ENCODE results near the gene RIPK4. TPM values are rescaled to one million over a fixed set of nuclear protein-coding genes. Genes with fewer than 3 reads are reported as not detected.

Gene RIPK4
- total RNA-seq, 1 donor from 2014 or later = 1.8 TPM

- H3K4me1 Mint-ChIP-seq (ENCODE audit: low read depth, unreplicated experiment) = peaks cover 6% of the 10 kb centered on the region
- H3K36me3 Mint-ChIP-seq (ENCODE audit: low read depth, unreplicated experiment) = peaks cover 5% of the 10 kb centered on the region
- no peaks in the 10 kb centered on the region for H3K9me3 ChIP-seq (ENCODE audit: insufficient read depth, low read depth, low read length)
- no peaks in the 10 kb centered on the region for H3K36me3 ChIP-seq (ENCODE audit: insufficient read depth, low read length)
- no peak overlapping the region for H3K9ac ChIP-seq (ENCODE audit: low read length)
- H4K20me1 ChIP-seq (ENCODE audit: insufficient read depth, low read length) = no peaks in the 10 kb centered on the region
- H3K27ac Mint-ChIP-seq (ENCODE audit: unreplicated experiment) = no peak overlapping the region
- DNase-seq (ENCODE audit: low read depth) (no peak), FAIRE-seq (no peak)
- H3K27ac ChIP-seq (ENCODE audit: low read depth, low read length) = no peak overlapping the region
- H3K4me1 ChIP-seq (ENCODE audit: insufficient read depth, low read length) = peaks cover 17% of the 10 kb centered on the region
- H3K27me3 ChIP-seq (ENCODE audit: insufficient read depth, low read length) = no peaks in the 10 kb centered on the region
- peaks cover 52% of the 10 kb centered on the region for H3K27me3 Mint-ChIP-seq (ENCODE audit: low read depth, unreplicated experiment)
- peaks cover 14% of the 10 kb centered on the region for H3K9me3 Mint-ChIP-seq (ENCODE audit: unreplicated experiment)
- no peaks in the 10 kb centered on the region for H3K79me2 ChIP-seq (ENCODE audit: insufficient read depth, low read length)
- H3K4me3 Mint-ChIP-seq (ENCODE audit: unreplicated experiment) = no peak overlapping the region
- no peak overlapping the region for H3K4me3 ChIP-seq (ENCODE audit: insufficient read depth, low read depth, low read length)
- no peak overlapping the region for H3K4me2 ChIP-seq (ENCODE audit: low read length)
- TF ChIP-seq CTCF (IDR thresholded peaks at IDR 0.05; ENCODE audit: insufficient read depth, low read depth, low read length) (no peak), EZH2 (IDR thresholded peaks at IDR 0.05; ENCODE audit: insufficient read depth, low read length) (no peak)
- H2AFZ ChIP-seq (ENCODE audit: low read depth, low read length) = no peak overlapping the region
Observed at GRCh38 chr21:41731081-41731480, 35.8 kb downstream of the RIPK4 start.

DNA sequence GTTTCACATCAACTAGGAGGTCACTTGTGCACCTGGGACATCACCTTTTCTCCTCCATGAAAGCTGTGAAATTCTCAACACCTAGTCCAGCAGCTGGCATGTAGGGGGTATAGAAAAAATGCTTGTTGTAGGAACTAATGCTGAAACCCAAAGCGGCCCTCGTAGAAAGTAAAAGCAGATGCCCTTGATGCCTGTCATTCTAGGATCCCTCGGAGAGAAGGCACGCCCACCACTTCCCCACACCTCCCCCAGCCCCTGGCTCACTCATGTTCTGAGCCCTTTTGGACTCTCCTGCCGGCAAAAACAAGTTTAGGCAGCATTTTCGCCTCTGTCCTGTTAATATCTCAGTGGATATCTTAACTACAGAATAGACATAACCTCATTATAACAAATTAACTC lies 36.5 kb downstream of the RIPK4 start:
- Histone ChIP-seq H3K27ac (ENCODE audit: low read depth, low read length) (no peak overlapping the region), H3K9ac (ENCODE audit: low read length) (no peak overlapping the region), H3K9me3 (ENCODE audit: insufficient read depth, low read depth, low read length) (no peaks in the 10 kb centered on the region), H2AFZ (ENCODE audit: low read depth, low read length) (no peak overlapping the region), H3K27me3 (ENCODE audit: insufficient read depth, low read length) (no peaks in the 10 kb centered on the region), H3K4me2 (ENCODE audit: low read length) (no peak overlapping the region), H3K4me3 (ENCODE audit: insufficient read depth, low read depth, low read length) (no peak overlapping the region), H3K36me3 (ENCODE audit: insufficient read depth, low read length) (no peaks in the 10 kb centered on the region), H3K4me1 (ENCODE audit: insufficient read depth, low read length) (peaks cover 22% of the 10 kb centered on the region), H3K79me2 (ENCODE audit: insufficient read depth, low read length) (no peaks in the 10 kb centered on the region), H4K20me1 (ENCODE audit: insufficient read depth, low read length) (no peaks in the 10 kb centered on the region)
- DNase-seq (ENCODE audit: low read depth) = no peak
- Mint-ChIP-seq H3K4me1 (ENCODE audit: low read depth, unreplicated experiment) (peaks cover 6% of the 10 kb centered on the region), H3K27ac (ENCODE audit: unreplicated experiment) (no peak overlapping the region), H3K27me3 (ENCODE audit: low read depth, unreplicated experiment) (peaks cover 54% of the 10 kb centered on the region), H3K4me3 (ENCODE audit: unreplicated experiment) (no peak overlapping the region), H3K36me3 (ENCODE audit: low read depth, unreplicated experiment) (peaks cover 5% of the 10 kb centered on the region), H3K9me3 (ENCODE audit: unreplicated experiment) (peaks cover 8% of the 10 kb centered on the region)
- FAIRE-seq = no peak
- TF ChIP-seq CTCF (IDR thresholded peaks at IDR 0.05; ENCODE audit: insufficient read depth, low read depth, low read length) = no peak
- no peak for TF ChIP-seq EZH2 (IDR thresholded peaks at IDR 0.05; ENCODE audit: insufficient read depth, low read length)

- H3K4me1 Mint-ChIP-seq (ENCODE audit: low read depth, unreplicated experiment) = peaks cover 6% of the 10 kb centered on the region
- peaks cover 52% of the 10 kb centered on the region for H3K27me3 Mint-ChIP-seq (ENCODE audit: low read depth, unreplicated experiment)
- Histone ChIP-seq H3K36me3 (ENCODE audit: insufficient read depth, low read length) (no peaks in the 10 kb centered on the region), H3K9ac (ENCODE audit: low read length) (no peak overlapping the region), H3K79me2 (ENCODE audit: insufficient read depth, low read length) (no peaks in the 10 kb centered on the region), H3K9me3 (ENCODE audit: insufficient read depth, low read depth, low read length) (no peaks in the 10 kb centered on the region), H3K4me2 (ENCODE audit: low read length) (no peak overlapping the region), H3K27me3 (ENCODE audit: insufficient read depth, low read length) (no peaks in the 10 kb centered on the region), H3K4me3 (ENCODE audit: insufficient read depth, low read depth, low read length) (no peak overlapping the region), H2AFZ (ENCODE audit: low read depth, low read length) (no peak overlapping the region), H3K4me1 (ENCODE audit: insufficient read depth, low read length) (peaks cover 24% of the 10 kb centered on the region), H4K20me1 (ENCODE audit: insufficient read depth, low read length) (no peaks in the 10 kb centered on the region), H3K27ac (ENCODE audit: low read depth, low read length) (no peak overlapping the region)
- FAIRE-seq (no peak), DNase-seq (ENCODE audit: low read depth) (no peak)
- TF ChIP-seq EZH2 (IDR thresholded peaks at IDR 0.05; ENCODE audit: insufficient read depth, low read length) = no peak
- no peak for TF ChIP-seq CTCF (IDR thresholded peaks at IDR 0.05; ENCODE audit: insufficient read depth, low read depth, low read length)
- peaks cover 5% of the 10 kb centered on the region for H3K36me3 Mint-ChIP-seq (ENCODE audit: low read depth, unreplicated experiment)
- no peak overlapping the region for H3K27ac Mint-ChIP-seq (ENCODE audit: unreplicated experiment)
- H3K4me3 Mint-ChIP-seq (ENCODE audit: unreplicated experiment) = no peak overlapping the region
- H3K9me3 Mint-ChIP-seq (ENCODE audit: unreplicated experiment) = peaks cover 3% of the 10 kb centered on the region
Observed at GRCh38 chr21:41729701-41730366, 37.0 kb downstream of the RIPK4 start.
